ENCODE data around the gene RASL10A.

DNA sequence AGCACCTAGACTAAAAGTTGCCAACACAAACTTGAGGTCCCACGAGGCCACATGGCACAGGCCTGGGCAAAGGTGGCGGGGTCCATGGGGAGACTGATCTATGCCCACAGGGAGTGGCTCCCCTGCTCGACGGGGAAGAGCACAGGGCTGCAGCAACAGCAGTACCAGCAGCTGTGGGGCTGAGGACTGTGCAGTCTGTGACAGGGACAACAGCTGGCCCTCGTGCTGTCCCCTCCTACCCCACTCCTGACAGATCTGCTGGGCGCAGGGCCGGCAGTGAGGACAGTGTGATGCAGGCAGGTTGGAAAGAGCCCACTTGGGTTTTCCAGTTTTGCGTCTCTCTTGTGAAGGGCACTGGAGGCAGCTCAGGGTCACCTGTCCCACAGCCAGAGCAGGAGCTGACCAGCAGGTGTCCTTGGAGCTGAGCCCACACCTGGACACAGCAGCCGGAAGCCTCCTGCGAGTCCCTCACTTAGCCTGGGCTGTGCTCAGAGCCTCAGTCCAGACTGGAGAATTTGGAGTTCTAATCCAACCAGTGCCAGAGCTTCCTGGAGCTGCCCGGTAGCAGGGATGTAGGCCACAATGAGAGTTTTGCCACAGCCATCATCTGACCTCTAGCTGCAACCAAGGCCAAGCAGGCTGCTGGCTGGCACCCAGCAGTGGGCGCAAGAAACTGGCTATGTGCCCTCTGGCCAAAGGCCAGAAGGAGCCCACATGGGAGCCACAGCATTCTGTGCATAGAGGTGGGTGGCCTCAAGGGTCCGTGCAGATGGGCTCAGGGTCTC lies 12.6 kb downstream of the RASL10A start:
- TF ChIP-seq, protein P1, sequence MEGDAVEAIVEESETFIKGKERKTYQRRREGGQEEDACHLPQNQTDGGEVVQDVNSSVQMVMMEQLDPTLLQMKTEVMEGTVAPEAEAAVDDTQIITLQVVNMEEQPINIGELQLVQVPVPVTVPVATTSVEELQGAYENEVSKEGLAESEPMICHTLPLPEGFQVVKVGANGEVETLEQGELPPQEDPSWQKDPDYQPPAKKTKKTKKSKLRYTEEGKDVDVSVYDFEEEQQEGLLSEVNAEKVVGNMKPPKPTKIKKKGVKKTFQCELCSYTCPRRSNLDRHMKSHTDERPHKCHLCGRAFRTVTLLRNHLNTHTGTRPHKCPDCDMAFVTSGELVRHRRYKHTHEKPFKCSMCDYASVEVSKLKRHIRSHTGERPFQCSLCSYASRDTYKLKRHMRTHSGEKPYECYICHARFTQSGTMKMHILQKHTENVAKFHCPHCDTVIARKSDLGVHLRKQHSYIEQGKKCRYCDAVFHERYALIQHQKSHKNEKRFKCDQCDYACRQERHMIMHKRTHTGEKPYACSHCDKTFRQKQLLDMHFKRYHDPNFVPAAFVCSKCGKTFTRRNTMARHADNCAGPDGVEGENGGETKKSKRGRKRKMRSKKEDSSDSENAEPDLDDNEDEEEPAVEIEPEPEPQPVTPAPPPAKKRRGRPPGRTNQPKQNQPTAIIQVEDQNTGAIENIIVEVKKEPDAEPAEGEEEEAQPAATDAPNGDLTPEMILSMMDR (conservative IDR thresholded peaks at IDR 0.05): no peak; the same call in 1 of the 2 replicates
- no peak for TF ChIP-seq EZH2 (IDR thresholded peaks at IDR 0.05; ENCODE audit: low read depth)

Data from PC-9 (cell line).